ENCODE results near the gene STX2. TPM values are rescaled to one million over a fixed set of nuclear protein-coding genes. Genes with fewer than 3 reads are reported as not detected.

STX2 gene
- total and polyA plus RNA-seq, 10 of the 15 experiments (the other 5 are each of a cell fraction or from before 2014, with no cell fraction given) = 6.0 to 22.2 (median 10.0) TPM

GRCh38 chr12:130880411-130880885 is 41.4 kb upstream of the STX2 start (continued):
- TF ChIP-seq ETV6 (conservative IDR thresholded peaks at IDR 0.05 in 1 of 2, IDR thresholded peaks at IDR 0.05 in 1 of 2; ENCODE audit: borderline replicate concordance in 1 of 2, low read depth in 1 of 2) (peak in 1 of 2 experiments; percentile 29; a peak in 1 of 4 replicates), RBBP5 (conservative IDR thresholded peaks at IDR 0.05) (no peak), MEF2A (IDR thresholded peaks at IDR 0.05; ENCODE audit: insufficient read depth, low read depth, low read length) (no peak), YY1 (IDR thresholded peaks at IDR 0.05; ENCODE audit: low read depth, low read length) (no peak), FOXK2 (IDR thresholded peaks at IDR 0.05) (no peak), ZBTB4 (CRISPR knock-in tag; IDR thresholded peaks at IDR 0.05) (no peak), RFX5 (IDR thresholded peaks at IDR 0.05; ENCODE audit: low read depth, low read length) (no peak), WRNIP1 (IDR thresholded peaks at IDR 0.05; ENCODE audit: borderline replicate concordance, low read depth, low read length) (no peak), NR2C1 (IDR thresholded peaks at IDR 0.05) (no peak), E4F1 (IDR thresholded peaks at IDR 0.05; ENCODE audit: borderline replicate concordance, partially characterized antibody) (no peak), TCF12 (IDR thresholded peaks at IDR 0.05; ENCODE audit: low read depth, low read length) (peak; percentile 51; the same call in 1 of the 2 replicates), CREM (IDR thresholded peaks at IDR 0.05; ENCODE audit: low read depth) (peak; percentile 24; the same call in 1 of the 2 replicates), SUZ12 (IDR thresholded peaks at IDR 0.05; ENCODE audit: unreplicated experiment) (no peak), MTA2 (IDR thresholded peaks at IDR 0.05; ENCODE audit: low read depth) (peak; percentile 52; the same call in 1 of the 2 replicates), SIN3A (IDR thresholded peaks at IDR 0.05; ENCODE audit: low read depth, low read length) (peak; percentile 80), TBL1XR1 (IDR thresholded peaks at IDR 0.05; ENCODE audit: low read depth, low read length) (no peak), ZZZ3 (IDR thresholded peaks at IDR 0.05; ENCODE audit: control insufficient read depth, insufficient read length, low read depth) (no peak), POLR2AphosphoS5 (IDR thresholded peaks at IDR 0.05; ENCODE audit: low read length) (no peak), IKZF1 (conservative IDR thresholded peaks at IDR 0.05) (peak; percentile 80), BMI1 (IDR thresholded peaks at IDR 0.05; ENCODE audit: borderline replicate concordance) (no peak)
- TF ChIP-seq, protein P1, sequence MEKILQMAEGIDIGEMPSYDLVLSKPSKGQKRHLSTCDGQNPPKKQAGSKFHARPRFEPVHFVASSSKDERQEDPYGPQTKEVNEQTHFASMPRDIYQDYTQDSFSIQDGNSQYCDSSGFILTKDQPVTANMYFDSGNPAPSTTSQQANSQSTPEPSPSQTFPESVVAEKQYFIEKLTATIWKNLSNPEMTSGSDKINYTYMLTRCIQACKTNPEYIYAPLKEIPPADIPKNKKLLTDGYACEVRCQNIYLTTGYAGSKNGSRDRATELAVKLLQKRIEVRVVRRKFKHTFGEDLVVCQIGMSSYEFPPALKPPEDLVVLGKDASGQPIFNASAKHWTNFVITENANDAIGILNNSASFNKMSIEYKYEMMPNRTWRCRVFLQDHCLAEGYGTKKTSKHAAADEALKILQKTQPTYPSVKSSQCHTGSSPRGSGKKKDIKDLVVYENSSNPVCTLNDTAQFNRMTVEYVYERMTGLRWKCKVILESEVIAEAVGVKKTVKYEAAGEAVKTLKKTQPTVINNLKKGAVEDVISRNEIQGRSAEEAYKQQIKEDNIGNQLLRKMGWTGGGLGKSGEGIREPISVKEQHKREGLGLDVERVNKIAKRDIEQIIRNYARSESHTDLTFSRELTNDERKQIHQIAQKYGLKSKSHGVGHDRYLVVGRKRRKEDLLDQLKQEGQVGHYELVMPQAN (conservative IDR thresholded peaks at IDR 0.05) = no peak; the same call in 1 of the 2 replicates
- TF ChIP-seq, protein P2, sequence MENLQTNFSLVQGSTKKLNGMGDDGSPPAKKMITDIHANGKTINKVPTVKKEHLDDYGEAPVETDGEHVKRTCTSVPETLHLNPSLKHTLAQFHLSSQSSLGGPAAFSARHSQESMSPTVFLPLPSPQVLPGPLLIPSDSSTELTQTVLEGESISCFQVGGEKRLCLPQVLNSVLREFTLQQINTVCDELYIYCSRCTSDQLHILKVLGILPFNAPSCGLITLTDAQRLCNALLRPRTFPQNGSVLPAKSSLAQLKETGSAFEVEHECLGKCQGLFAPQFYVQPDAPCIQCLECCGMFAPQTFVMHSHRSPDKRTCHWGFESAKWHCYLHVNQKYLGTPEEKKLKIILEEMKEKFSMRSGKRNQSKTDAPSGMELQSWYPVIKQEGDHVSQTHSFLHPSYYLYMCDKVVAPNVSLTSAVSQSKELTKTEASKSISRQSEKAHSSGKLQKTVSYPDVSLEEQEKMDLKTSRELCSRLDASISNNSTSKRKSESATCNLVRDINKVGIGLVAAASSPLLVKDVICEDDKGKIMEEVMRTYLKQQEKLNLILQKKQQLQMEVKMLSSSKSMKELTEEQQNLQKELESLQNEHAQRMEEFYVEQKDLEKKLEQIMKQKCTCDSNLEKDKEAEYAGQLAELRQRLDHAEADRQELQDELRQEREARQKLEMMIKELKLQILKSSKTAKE (IDR thresholded peaks at IDR 0.05; ENCODE audit: low read depth, poor library complexity, severe bottlenecking) = peak; percentile 54

All from GM12878 (cell line).